NCI-H146 (cell line): ENCODE data around the gene RAET1G.
"Not testable (repeated sequence)": the region's sequence is repeated elsewhere in the genome, so short reads cannot be mapped to it uniquely, and the experiment has no call there.

ENCODE experiments used
- DNase-seq: peaks from one replicate; lab custom pipeline; 2025; lab: John Stamatoyannopoulos, UW

RAET1G gene

GRCh38 chr6:149922642-149923326 lies at the start of gene RAET1G:
TSS of gene RAET1G (minus strand) at chr6:149923121. CDS start at chr6:149923010, 111 bp downstream.
- DNase-seq = peak; percentile 92

- DNase-seq = no peak
Measured at GRCh38 chr6:149969635-149970034, 46.7 kb upstream of the RAET1G start.

DNA sequence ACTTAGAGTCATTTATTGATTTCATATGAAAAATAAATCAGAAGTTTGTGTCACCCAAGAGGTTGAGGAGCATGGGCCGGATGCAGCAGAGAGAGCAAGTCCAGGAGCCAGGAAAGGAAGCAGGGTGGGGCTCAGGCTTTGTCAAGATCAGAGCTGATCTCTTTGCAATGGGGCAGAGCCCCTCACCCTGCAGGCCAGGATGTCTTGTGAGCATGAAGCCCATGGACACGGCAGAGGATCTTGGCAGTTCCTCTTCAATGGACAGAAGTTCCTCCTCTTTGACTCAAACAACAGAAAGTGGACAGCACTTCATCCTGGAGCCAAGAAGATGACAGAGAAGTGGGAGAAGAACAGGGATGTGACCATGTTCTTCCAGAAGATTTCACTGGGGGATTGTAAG lies 46.0 kb upstream of the RAET1G start:
- DNase-seq = not testable (repeated sequence)

- DNase-seq = not testable (repeated sequence)
Measured at GRCh38 chr6:149967999-149968398, 45.1 kb upstream of the RAET1G start.

DNA sequence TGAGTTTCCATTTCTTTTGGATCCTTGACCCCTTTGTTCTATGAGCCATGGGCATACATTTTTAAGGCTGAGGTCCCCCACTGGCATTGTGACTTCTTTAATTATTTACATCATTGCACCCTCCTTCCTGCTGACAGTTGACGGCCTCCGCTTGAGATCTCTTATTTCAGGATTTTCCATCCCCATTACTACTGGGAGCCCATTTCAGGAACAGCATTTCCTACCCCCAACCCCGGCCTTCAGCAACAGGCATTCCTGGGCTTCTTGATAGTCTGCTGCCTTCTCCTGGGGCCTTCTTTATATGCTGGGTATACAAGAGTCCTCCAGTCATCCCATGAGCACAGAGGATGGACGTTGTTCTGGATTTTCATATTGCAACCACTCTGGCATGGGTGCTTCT lies 44.7 kb upstream of the RAET1G start:
- DNase-seq = no peak

- not testable (repeated sequence) for DNase-seq
Measured at GRCh38 chr6:149966319-149966718, 43.4 kb upstream of the RAET1G start.

DNA sequence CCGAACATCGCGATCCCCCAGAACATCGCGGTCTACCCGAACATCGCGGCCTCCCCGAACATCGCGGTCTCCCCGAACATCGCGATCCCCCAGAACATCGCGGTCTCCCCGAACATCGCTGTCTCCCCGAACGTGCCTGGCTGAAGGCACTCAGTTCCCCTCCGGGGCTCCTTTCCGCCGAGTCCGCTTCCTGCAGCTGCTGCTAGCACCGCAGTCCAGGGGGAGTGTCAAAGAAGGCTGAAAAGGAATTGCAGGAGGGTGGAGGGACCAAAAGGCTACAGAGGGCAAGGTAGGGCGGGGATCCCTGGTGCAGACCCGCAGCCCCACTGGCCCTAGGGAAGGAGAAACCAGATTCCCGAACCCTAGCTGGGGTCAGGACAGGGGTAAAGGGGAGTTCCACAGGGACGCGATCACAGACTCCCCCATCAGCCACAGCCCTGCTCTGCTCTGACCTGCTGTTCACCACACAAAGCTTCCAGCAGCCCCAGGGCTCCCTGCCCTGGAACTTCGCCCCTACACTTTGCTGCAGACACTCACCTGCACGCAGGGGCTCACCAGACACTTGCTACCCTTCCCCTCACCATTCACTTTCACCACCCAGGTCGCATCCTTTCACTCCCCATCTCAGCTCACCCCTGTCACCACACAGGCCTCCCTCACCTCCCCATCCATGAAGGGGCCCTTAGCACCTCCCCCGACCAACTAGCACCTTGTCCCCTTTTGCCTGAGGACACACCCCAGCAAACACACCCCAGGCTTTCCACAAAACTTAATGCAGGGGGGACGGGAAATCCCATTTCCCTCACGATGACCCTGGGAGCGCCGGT lies 42.5 kb upstream of the RAET1G start:
- peak; percentile 31 for DNase-seq

GRCh38 chr6:149964308-149965193 lies 41.6 kb upstream of the RAET1G start:
- no peak for DNase-seq

- peak; percentile 92 for DNase-seq
Measured at GRCh38 chr6:149963462-149964307, 40.8 kb upstream of the RAET1G start, which contains the start of gene ULBP1. TSS of gene ULBP1 (plus strand) at chr6:149963943. CDS start at chr6:149964050, 107 bp downstream.

DNA sequence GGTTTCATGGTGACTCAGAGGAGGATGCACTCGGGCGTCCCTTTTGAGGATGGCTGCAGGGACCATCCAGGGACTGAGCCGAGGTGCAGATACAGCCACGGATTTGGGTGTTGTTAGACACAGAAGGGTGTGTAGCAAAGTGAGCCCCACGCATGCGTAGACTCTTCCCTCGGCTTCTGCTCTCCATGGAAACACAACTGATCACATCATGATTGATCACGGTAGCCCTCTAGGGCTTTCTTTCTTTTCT lies 40.2 kb upstream of the RAET1G start:
- peak; percentile 76 for DNase-seq

- no peak for DNase-seq
Measured at GRCh38 chr6:149962461-149963211, 39.7 kb upstream of the RAET1G start.

- DNase-seq = peak; percentile 43
Measured at GRCh38 chr6:149961728-149962425, 39.0 kb upstream of the RAET1G start.

GRCh38 chr6:149960488-149960887 lies 37.6 kb upstream of the RAET1G start:
- DNase-seq = no peak

- not testable (repeated sequence) for DNase-seq
Measured at GRCh38 chr6:149959806-149960205, 36.9 kb upstream of the RAET1G start.

GRCh38 chr6:149958124-149958523 lies 35.2 kb upstream of the RAET1G start:
- DNase-seq = not testable (repeated sequence)

- not testable (repeated sequence) for DNase-seq
Measured at GRCh38 chr6:149955654-149956317, 32.9 kb upstream of the RAET1G start.

- DNase-seq = not testable (repeated sequence)
Measured at GRCh38 chr6:149954984-149955653, 32.2 kb upstream of the RAET1G start.

DNA sequence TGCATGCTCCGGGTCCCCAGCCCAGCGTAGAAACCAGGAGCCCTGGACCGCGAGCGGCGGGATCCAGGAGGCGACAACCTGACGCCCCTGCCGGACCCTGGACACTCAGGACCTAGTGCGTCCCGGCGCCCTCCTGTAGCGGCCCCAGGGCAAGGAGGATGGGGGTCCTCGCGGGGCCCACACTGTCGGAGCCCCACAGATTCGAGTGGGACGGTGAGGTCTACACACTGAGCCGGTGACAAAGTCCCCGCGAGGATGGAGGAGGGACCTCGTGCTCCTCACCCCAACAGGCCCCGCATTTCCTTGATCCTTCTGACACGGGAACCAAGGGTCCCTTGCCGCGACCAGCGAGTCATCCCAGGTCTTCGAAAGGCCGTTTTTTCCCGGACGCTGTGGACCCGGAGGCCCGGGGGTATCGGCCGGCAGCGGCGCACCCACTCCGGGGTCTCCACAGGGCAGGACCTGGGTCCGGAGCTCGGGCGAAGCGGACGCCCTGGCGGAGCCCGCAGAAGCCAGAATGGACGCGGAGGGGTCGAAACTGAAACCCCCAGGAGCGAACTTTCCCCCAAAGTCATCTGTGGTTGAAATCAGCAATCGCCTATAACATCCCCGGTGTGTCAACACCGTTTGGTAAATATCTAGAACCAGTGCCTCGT lies 31.5 kb upstream of the RAET1G start:
- not testable (repeated sequence) for DNase-seq
